GM21381 (cell line): Measurements from ENCODE around the gene SLC10A6.
"Not testable (repeated sequence)": the region's sequence is repeated elsewhere in the genome, so short reads cannot be mapped to it uniquely, and the experiment has no call there.

Experiments
- ATAC-seq: cut with Tn5 transposase; IDR thresholded peaks from one replicate; pipeline ENCODE4 v1.9.1; 2021; ENCODE audit warnings: mild to moderate bottlenecking, moderate library complexity; ENCODE audit not compliant: unreplicated experiment

The SLC10A6 gene

GRCh38 chr4:86848732-86849619, at the start of gene SLC10A6:
Gene SLC10A6, minus strand, starts transcription at chr4:86849384. Its CDS starts 269 bp downstream, at chr4:86849115.
- no peak for ATAC-seq

GRCh38 chr4:86898562-86898961, 49.4 kb upstream of the SLC10A6 start:
- no peak for ATAC-seq

- ATAC-seq = no peak
Observed at GRCh38 chr4:86896596-86896995, 47.4 kb upstream of the SLC10A6 start.

- no peak for ATAC-seq
Observed at GRCh38 chr4:86895692-86896488, 46.7 kb upstream of the SLC10A6 start.

GRCh38 chr4:86894455-86894854, 45.3 kb upstream of the SLC10A6 start:
- ATAC-seq = no peak

GRCh38 chr4:86893136-86893535, 44.0 kb upstream of the SLC10A6 start:
- no peak for ATAC-seq

- peak; percentile 14 for ATAC-seq
Observed at GRCh38 chr4:86892636-86892960, 43.4 kb upstream of the SLC10A6 start.

- ATAC-seq = peak; percentile 68
Observed at GRCh38 chr4:86891762-86892635, 42.8 kb upstream of the SLC10A6 start, which contains the start of gene C4orf36. Gene C4orf36, minus strand, starts transcription at chr4:86892422. Its CDS starts 902 bp downstream, at chr4:86891520.

DNA sequence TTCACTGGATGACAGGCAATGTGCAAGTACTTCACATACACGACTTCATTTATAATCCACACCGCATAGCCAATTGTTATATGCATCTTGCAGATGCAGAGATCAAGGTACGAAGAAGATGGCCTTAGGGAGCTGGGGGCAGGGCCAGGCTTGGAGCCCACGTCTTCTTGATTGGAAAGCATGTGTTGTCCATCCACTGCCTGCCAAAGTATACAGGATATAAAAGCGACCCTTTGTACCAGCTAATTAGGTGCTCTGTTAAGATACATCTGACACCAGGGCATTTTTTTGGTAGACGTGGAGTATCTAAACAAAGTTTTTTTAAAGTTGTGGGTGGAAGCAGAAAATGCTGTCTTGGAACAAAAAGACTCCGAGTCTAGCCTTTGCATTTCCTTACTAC, 41.6 kb upstream of the SLC10A6 start:
- ATAC-seq = no peak

- no peak for ATAC-seq
Observed at GRCh38 chr4:86879641-86880040, 30.5 kb upstream of the SLC10A6 start.

DNA sequence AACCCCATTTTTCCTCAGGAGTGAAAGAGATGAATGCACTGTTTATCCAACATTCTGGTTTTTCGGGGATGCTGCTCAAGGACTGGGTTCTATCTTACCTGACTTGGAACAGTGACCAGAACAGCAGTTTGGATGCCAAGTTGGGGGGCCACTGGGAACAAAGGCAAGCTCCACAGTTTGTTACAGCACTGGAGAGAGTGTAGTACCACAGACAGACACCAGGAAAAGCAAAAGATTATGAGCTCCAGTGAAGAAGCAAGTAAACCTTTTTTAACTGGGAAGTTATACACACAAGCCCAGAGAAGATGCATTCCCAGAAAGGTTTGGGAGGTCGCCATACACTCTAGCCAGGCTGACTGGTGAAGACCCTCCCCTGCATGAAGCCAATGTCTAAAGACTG, 29.5 kb upstream of the SLC10A6 start:
- no peak for ATAC-seq

DNA sequence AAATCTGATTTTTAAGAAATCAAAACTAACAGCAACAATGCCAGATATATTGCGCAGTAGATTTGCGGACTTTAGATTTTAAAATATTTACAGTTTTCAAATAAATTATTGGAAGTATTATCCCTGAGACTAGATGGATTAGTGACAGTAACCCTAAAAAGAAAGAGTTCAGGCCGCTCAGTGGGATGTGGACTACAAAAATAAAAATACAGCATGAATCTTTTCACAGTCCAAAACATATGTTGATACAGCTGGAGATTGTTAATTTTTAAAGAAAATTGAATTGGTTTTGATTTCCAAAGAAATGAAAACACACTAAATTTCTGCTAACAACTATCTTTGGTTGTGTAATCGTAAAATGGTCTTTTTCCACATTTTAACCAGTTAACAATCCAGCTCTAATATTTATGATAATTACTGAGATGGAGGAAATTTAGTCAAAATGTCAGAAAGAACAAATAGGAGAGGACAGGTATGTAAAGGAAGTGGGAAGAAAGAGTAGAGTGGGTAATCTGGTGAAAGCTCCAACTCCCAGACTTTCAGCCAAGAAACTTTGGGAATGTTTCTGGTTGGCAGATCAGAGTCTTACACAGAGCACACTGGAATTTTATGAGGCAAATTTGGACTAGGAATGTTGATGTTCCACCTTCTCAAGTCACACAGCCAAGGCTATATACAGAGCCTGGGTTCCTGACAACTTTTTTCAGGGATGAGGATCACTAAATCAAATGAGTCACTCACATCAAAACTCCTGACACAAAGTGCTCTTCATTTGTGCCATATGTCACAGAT, 27.9 kb upstream of the SLC10A6 start:
- no peak for ATAC-seq

DNA sequence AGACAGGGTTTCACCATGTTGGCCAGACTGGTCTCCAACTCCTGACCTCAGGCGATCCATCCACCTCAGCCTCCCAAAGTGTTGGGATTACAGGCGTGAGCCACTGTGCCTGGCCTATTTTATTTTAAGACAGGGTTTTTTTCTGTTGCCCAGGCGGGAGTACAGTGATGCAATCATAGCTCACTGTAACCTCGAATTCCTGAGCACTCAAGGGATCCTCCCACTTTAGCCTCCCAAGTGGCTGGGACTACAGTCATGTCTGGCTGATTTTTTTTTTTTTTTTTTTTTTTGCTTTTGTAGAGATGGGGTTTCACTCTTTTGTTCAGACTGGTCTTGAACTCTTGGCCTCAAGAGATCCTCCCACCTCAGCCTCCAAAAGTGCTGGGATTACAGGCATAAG, 26.3 kb upstream of the SLC10A6 start:
- ATAC-seq = not testable (repeated sequence)

DNA sequence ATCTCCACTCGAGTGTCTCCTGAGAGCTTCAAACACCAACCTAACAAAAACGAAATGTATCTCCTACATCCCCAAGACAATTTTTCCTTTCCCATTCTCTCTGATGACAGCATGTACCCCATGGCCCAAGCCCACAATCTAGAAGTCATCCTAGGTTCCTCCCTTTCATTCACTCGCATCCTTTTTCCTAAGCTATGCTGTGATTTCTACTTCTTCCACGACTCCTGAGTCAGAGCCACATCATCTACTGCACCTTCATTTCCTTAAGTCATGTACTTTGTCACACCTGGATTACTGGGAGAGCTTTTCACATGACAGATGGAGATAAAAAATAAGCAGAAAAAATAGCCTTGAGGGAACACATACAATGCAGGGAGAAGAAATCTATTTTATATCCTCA, 23.0 kb upstream of the SLC10A6 start:
- no peak for ATAC-seq

- ATAC-seq = no peak
Observed at GRCh38 chr4:86870442-86871069, 21.4 kb upstream of the SLC10A6 start.

- no peak for ATAC-seq
Observed at GRCh38 chr4:86857341-86858052, 8.3 kb upstream of the SLC10A6 start.

- ATAC-seq = no peak
Observed at GRCh38 chr4:86856896-86857295, 7.7 kb upstream of the SLC10A6 start.

GRCh38 chr4:86855572-86855971, 6.4 kb upstream of the SLC10A6 start:
- no peak for ATAC-seq

- ATAC-seq = no peak
Observed at GRCh38 chr4:86853209-86853608, 4.0 kb upstream of the SLC10A6 start.
